ENCODE results near the gene DPYD. TPM values are rescaled to one million over a fixed set of nuclear protein-coding genes. Genes with fewer than 3 reads are reported as not detected.

DPYD gene
- total RNA-seq, 2 donors from 2014 or later, result 40.3 to 50.3 TPM

GRCh38 chr1:97159342-97159741 lies 761.5 kb downstream of the DPYD start:
- no peak for DNase-seq (ENCODE audit: low spot score)
- intact Hi-C loops (cut with DNase I), result no loop called here

- no peak for DNase-seq (ENCODE audit: low spot score)
- intact Hi-C loops (cut with DNase I), result no loop called here
Observed at GRCh38 chr1:97158691-97159096, 762.1 kb downstream of the DPYD start.

DNA sequence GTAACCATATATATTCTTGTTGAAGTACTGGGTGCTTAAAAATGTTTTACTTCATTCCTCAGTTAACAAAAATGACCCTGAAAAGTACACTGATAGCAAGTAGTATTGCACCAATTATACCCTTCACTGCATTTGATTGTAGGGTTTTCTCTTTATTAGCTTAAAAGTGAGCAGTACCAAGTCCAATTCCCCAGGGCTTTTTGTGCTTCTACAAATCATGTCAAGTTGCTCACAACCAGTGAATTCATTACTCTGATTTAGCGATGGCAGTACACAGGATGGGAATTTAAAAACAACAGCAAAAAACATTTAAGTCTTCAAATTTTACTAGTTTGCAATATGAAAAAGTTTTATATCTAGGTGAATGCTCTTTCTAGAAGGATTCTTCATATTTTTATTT lies 762.8 kb downstream of the DPYD start:
- DNase-seq (ENCODE audit: low spot score), result no peak
- intact Hi-C loops (cut with DNase I), result no loop called here

DNA sequence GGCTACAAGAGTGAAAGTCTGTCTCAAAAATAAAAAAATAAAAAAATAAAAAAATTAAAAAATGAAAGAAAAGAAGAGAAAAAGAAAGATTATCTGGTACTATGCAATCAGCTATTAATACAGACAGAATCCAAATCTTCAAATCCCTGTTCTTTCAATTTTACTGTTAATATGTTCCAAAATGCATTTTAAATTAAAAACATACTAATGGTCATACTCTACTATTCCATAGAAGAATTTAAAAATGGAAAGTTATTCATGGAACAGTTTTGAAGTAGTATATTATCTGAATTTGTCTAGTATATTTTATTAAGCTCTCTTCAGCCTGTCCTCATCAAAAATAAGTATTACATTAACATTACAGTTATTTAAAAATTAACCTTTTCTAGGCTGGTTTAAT lies 769.2 kb downstream of the DPYD start:
- intact Hi-C loops (cut with DNase I), result loop anchor here in 1 of 2 donors (2.0 kb wide), 1 partner anchor 33 kb away; no protein-coding TSS in a partner anchor
- DNase-seq (ENCODE audit: low spot score), result no peak

GRCh38 chr1:97145321-97145956 lies 775.4 kb downstream of the DPYD start:
- no peak for DNase-seq (ENCODE audit: low spot score)
- intact Hi-C loops (cut with DNase I), result no loop called here

GRCh38 chr1:97144527-97144926 lies 776.3 kb downstream of the DPYD start:
- DNase-seq (ENCODE audit: low spot score), result no peak
- intact Hi-C loops (cut with DNase I), result no loop called here

- intact Hi-C loops (cut with DNase I), result no loop called here
- DNase-seq (ENCODE audit: low spot score), result no peak
Observed at GRCh38 chr1:97143236-97143882, 777.5 kb downstream of the DPYD start.

DNA sequence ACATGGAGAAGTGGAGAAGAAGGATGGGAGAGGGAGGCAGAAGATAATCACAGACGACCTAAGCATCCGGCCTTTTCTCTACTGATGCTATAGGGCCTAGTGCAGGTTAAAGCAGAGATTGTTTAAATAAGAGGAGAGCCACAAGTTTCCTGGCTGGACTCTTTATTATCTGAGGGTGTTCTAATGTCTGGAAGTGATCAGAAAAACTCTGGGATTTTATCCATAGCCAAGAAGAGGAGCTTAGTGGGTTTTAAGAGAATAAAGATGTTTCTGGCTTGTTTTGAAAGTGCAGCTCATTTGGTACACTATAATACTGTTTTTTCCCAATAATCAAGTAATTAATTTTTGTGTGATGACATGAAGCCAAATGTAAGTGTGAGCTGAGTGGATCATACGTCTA lies 780.2 kb downstream of the DPYD start:
- intact Hi-C loops (cut with DNase I), result no loop called here
- DNase-seq (ENCODE audit: low spot score), result no peak

DNA sequence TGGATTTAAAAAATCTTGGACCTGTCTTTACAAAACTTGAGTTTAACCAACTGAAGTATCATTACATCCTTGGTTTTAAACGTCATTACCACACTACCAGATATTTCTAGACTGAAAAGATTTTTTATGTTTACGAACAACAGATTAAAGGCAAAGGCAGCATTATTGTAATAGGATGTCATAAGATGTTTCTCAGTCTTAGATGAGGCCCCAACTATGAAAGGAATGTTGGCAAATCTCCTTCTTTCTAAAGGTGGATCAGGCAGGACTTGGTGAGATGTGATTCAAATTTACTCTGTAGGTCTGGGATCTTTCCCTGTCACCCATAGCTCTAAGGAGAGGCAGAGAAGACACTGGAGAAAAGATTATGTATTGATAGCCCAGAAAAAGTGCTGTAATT lies 781.3 kb downstream of the DPYD start:
- intact Hi-C loops (cut with DNase I), result no loop called here
- no peak for DNase-seq (ENCODE audit: low spot score)

DNA sequence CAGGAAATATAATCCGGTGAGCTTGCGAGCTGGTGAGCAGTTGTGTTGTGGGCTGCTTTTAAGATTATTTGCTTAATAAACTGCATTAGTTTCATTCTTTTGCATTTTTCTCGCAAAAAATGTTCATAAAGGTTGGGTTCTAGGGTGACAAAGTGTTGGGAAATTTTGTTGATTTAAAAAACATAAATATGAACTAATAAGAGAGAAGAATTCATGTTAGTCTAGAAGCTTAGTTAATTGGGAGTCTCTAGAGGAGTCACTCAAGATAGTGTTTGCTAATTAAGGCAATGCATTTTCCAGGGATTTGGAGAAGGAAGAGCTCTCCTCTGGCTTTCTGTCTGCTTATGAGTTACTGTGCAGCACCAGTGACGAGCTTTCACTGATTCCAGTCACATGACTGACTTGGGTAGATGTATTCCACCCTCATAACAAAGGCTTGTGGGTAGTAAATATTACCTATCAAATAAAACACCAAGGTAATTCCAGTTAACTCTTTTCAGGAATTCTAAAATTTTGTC lies 782.3 kb downstream of the DPYD start:
- intact Hi-C loops (cut with DNase I), result no loop called here
- DNase-seq (ENCODE audit: low spot score), result no peak

DNA sequence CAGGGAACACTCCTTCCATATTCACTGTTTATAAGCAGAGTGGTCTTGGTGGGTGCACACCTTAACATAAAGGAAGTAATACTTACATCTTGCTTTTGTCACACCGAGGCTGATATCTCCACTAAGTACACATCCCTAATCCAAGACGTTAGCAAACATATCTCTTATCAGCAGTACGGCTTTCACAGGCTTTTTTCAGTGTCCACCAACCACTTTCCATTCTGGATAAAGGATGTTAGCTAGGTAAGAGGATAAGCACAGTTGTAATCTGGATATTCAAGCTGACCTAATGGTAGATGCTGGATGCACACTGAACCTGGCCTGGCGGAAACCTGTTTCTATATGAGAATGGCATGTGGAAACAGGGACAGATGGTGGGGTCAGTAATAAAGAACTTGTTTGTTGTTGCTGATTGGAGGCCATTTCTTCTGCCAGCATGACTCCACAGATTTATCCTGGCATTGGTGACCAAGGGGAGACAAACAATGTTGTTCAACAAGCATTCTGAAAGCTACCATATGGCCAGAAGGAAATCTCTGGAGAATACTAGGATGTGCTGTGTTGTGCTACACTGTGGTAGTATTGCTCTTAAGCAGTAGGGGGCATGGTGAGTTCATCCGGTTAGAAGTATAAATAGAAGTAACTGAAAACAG lies 782.8 kb downstream of the DPYD start:
- DNase-seq (ENCODE audit: low spot score), result no peak
- intact Hi-C loops (cut with DNase I), result no loop called here

DNA sequence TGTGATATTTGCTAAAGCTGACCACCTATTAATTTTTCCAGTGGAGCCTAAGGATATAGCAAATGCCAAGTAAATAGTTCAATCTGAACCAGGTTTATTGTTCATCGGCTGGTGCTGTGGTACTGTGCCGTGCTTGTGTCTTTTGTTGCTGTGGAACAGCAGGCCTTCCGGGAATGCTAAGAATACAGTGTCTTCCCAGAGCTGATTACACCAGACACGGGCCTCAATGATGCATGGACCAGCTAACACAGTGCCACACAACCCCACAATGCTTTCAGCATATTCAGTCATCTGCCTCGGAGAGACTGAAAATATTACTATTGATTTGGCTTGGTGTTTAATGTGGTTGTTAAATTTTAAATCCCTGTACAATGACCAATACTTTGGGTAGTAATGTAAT lies 783.8 kb downstream of the DPYD start:
- no peak for DNase-seq (ENCODE audit: low spot score)
- intact Hi-C loops (cut with DNase I), result no loop called here

DNA sequence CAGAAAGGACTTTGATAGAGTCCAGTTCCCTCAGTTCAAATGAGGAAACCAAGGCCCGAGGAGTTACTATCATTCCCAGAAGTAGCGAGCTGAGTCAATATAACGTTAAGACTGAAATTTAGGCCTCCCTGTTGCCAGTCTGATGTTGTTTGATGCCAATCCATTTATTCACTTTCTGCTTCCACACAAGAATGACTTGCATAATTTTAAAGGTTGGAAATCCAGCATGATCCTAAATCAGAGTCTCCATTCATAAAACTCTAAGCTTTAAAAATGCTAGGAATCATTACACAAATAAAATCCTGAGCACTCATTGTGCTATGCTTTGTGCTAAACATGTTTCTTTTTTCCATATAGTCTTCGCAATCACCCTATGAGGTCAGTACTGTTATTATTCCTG lies 784.9 kb downstream of the DPYD start:
- no peak for DNase-seq (ENCODE audit: low spot score)
- intact Hi-C loops (cut with DNase I), result no loop called here

DNA sequence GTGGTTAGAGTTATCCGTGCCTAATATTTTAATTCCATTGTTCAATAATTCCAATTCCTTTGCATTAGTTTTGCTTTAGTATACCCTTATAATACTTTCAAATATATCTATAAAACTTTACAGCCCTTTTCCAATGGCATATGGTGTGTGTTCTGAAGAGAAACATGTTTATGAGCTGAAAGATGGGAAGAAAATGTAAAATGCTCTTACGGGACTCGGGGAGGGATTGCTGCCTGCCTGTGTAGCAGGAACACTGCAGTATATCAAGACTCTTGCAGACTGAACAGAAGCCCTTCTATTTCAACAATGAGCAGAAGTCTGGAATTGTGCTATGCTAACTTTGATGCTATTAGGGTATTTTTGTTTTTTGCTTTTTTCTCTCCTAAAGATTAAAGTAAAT lies 792.4 kb downstream of the DPYD start:
- intact Hi-C loops (cut with DNase I), result no loop called here

DNA sequence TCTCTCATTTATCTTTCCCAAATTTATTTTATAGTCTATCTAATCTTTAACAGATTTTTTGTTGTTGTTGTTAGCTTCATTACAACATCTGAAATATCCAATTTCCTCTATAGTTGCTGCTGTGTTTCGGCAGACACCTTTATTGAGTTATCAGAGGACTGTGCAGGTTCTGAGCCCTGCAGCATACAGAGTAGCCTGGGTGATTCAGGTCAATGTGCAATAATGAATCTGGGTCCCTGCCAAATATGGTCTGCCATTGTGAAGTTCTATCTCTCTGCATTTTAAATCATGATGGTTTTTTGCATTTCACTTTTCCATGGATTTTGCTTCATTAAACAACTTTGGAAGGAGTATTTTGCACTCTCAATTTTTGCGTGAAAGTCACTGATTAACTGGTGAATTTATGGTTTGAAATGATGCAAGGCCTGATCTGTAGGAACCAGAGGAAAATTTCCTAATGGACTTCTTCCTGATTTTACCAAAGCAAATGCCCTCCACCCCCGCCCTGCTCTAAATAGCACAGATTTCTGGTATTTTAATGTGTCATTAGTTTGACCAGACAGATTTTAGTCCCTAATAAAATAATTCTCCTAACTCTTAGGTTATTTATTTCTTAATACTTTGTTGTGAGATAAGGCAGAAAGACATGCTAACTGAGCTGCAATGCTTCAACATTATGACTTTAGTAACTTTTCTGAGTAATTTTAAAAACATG lies 797.0 kb downstream of the DPYD start:
- DNase-seq (ENCODE audit: low spot score), result no peak
- intact Hi-C loops (cut with DNase I), result no loop called here

More for the DNA sequence above, 792.4 kb downstream of the DPYD start:
- DNase-seq (ENCODE audit: low spot score), result no peak

- DNase-seq (ENCODE audit: low spot score), result no peak
- intact Hi-C loops (cut with DNase I), result no loop called here
Observed at GRCh38 chr1:97120806-97121205, 800.0 kb downstream of the DPYD start.

GRCh38 chr1:97119260-97120158 lies 801.3 kb downstream of the DPYD start:
- intact Hi-C loops (cut with DNase I), result loop anchor here in 1 of 2 donors (2.0 kb wide), 1 partner anchor 31 kb away; no protein-coding TSS in a partner anchor
- DNase-seq (ENCODE audit: low spot score), result no peak

DNA sequence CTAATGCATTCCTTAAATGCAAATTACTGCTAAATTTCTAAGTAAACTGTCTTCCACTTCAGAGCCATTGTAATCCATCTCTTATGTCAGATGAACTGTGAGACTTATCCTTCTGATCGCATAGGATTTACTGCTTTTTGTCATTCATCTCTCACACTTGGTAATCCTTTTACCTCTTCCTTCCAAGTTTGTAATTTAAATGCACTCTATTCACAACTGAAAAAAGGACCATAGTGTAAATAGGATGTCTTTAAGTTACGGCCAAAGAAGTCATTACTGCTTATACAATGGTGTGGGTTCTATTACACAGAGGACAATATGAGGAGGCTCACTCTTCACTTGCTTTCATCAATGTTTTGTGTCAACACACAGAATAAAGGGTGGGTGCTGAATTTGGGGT lies 806.0 kb downstream of the DPYD start:
- DNase-seq (ENCODE audit: low spot score), result no peak
- intact Hi-C loops (cut with DNase I), result no loop called here

GRCh38 chr1:97112442-97112841 lies 808.4 kb downstream of the DPYD start:
- no peak for DNase-seq (ENCODE audit: low spot score)
- intact Hi-C loops (cut with DNase I), result no loop called here

Data from posterior vena cava (tissue), 2 donors.